ENCODE data around the gene MSI2. TPM values are rescaled to one million over a fixed set of nuclear protein-coding genes. Genes with fewer than 3 reads are reported as not detected.

MSI2 gene
- total and polyA plus RNA-seq, 4 donors = 9.4 to 64.0 (median 30.4) TPM

- WGBS, 2 donors = 34 to 63% methylated on average over 13 of the region's 13 CpGs
- peak overlapping the region in 1 of 2 donors; percentile 8 for H3K9ac ChIP-seq (ENCODE audit: insufficient read depth in 1 of 2, low read length in 2 of 2)
- DNase-seq (peak; percentile 59 to 69 (median 67)), ATAC-seq (ENCODE audit: insufficient read depth, low FRiP score) (peak; percentile 27)
- H3K27me3 ChIP-seq (ENCODE audit: control insufficient read depth in 3 of 3, insufficient read depth in 3 of 3, low read length in 2 of 3) = no peaks in the 10 kb centered on the region
- H3K36me3 ChIP-seq (ENCODE audit: control insufficient read depth in 4 of 4, insufficient read depth in 4 of 4, low read length in 4 of 4) = peaks cover 0 to 7% (median under 1%) of the 10 kb centered on the region in 4 donors
- peaks cover 3 to 35% (median 24%) of the 10 kb centered on the region in 5 donors for H3K4me1 ChIP-seq (ENCODE audit: control insufficient read depth in 5 of 5, insufficient read depth in 5 of 5, low read length in 5 of 5)
- no peak overlapping the region for H3K4me3 ChIP-seq
- H3K9me3 ChIP-seq (ENCODE audit: control insufficient read depth in 4 of 4, insufficient read depth in 3 of 4, low read length in 3 of 4) = no peaks in the 10 kb centered on the region
- TF ChIP-seq, protein P1, sequence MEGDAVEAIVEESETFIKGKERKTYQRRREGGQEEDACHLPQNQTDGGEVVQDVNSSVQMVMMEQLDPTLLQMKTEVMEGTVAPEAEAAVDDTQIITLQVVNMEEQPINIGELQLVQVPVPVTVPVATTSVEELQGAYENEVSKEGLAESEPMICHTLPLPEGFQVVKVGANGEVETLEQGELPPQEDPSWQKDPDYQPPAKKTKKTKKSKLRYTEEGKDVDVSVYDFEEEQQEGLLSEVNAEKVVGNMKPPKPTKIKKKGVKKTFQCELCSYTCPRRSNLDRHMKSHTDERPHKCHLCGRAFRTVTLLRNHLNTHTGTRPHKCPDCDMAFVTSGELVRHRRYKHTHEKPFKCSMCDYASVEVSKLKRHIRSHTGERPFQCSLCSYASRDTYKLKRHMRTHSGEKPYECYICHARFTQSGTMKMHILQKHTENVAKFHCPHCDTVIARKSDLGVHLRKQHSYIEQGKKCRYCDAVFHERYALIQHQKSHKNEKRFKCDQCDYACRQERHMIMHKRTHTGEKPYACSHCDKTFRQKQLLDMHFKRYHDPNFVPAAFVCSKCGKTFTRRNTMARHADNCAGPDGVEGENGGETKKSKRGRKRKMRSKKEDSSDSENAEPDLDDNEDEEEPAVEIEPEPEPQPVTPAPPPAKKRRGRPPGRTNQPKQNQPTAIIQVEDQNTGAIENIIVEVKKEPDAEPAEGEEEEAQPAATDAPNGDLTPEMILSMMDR (IDR thresholded peaks at IDR 0.05; ENCODE audit: control extremely low read depth, extremely low read depth) = no peak
- peak overlapping the region in 1 of 2 donors; percentile 55 for H3K27ac ChIP-seq (ENCODE audit: low read depth in 1 of 2, low read length in 1 of 2)
Observed at GRCh38 chr17:57408071-57408811, 151.9 kb downstream of the MSI2 start.

DNA sequence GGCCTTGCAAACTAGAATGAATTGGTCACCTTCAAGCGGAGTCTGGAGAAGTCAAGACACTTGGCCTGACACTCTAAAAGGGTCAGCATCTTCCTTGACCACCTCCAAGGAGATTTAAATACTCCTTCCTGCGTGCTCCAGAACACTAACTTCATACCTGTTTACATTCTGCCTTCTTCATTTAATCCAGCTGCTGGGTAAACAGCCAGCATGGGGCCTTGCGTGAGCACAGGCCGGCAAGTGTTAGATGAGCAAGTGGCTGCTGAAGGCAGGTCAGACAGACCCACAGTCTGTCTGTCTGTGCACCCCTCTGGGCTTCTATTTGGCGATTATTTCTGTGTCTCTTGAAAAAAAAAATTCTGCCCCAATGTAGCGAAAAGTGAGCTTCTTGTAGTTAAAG, 153.8 kb downstream of the MSI2 start:
- DNase-seq (no peak), ATAC-seq (ENCODE audit: insufficient read depth, low FRiP score) (no peak)
- Histone ChIP-seq H3K27ac (ENCODE audit: low read depth in 1 of 2, low read length in 1 of 2) (no peak overlapping the region), H3K4me1 (ENCODE audit: control insufficient read depth in 5 of 5, insufficient read depth in 5 of 5, low read length in 5 of 5) (peaks cover 3 to 44% (median 20%) of the 10 kb centered on the region in 5 donors), H3K4me3 (no peak overlapping the region), H3K9ac (ENCODE audit: insufficient read depth in 1 of 2, low read length in 2 of 2) (no peak overlapping the region), H3K27me3 (ENCODE audit: control insufficient read depth in 3 of 3, insufficient read depth in 3 of 3, low read length in 2 of 3) (no peaks in the 10 kb centered on the region), H3K9me3 (ENCODE audit: control insufficient read depth in 4 of 4, insufficient read depth in 3 of 4, low read length in 3 of 4) (no peaks in the 10 kb centered on the region), H3K36me3 (ENCODE audit: control insufficient read depth in 4 of 4, insufficient read depth in 4 of 4, low read length in 4 of 4) (no peaks in the 10 kb centered on the region)
- TF ChIP-seq, protein P1 (IDR thresholded peaks at IDR 0.05; ENCODE audit: control extremely low read depth, extremely low read depth) = no peak
- WGBS, 2 donors = 79% methylated on average over 6 of the region's 6 CpGs

DNA sequence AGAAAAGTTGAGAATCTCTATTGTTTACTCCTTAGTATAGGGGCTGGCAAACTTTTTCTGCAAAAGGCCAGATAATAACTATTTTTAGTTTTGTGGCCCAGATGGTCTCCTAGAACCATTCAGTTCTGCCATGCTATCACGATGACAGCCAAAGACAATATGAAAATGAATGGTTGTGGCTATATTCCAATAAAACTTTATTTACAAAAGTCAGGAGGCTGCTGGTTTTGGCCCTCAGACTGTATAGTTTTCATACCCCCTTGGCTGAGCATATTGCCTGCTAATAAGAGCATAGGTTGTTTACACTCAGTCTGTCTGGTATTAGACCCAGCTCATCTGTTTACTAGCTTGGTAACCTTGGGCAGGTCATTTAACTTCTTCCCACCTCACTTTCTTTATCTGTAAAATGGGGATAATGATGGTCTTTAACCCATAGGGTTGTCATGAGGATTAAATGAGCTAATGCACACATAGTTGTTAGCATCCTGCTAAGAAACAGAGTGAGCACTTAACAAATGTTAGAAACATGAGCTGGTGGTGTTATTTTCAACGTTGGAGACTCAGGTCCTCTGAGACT, 156.3 kb downstream of the MSI2 start:
- Histone ChIP-seq H3K9ac (ENCODE audit: insufficient read depth in 1 of 2, low read length in 2 of 2) (no peak overlapping the region), H3K4me1 (ENCODE audit: control insufficient read depth in 5 of 5, insufficient read depth in 5 of 5, low read length in 5 of 5) (peaks cover 0 to 51% (median 18%) of the 10 kb centered on the region in 5 donors), H3K36me3 (ENCODE audit: control insufficient read depth in 4 of 4, insufficient read depth in 4 of 4, low read length in 4 of 4) (no peaks in the 10 kb centered on the region), H3K9me3 (ENCODE audit: control insufficient read depth in 4 of 4, insufficient read depth in 3 of 4, low read length in 3 of 4) (peaks cover 0 to 3% (median 0%) of the 10 kb centered on the region in 4 donors), H3K27me3 (ENCODE audit: control insufficient read depth in 3 of 3, insufficient read depth in 3 of 3, low read length in 2 of 3) (no peaks in the 10 kb centered on the region), H3K4me3 (no peak overlapping the region), H3K27ac (ENCODE audit: low read depth in 1 of 2, low read length in 1 of 2) (no peak overlapping the region)
- 26 to 33% methylated on average over 2 of the region's 2 CpGs for whole genome bisulfite sequencing, 2 donors
- no peak for ATAC-seq (ENCODE audit: insufficient read depth, low FRiP score)
- no peak for DNase-seq
- TF ChIP-seq, protein P1 (IDR thresholded peaks at IDR 0.05; ENCODE audit: control extremely low read depth, extremely low read depth) = no peak
